ENCODE results near the gene TBL1Y.

The TBL1Y gene

GRCh38 chrY:6911253-6911881, 870 bp downstream of the TBL1Y start, which contains the start of gene AMELY:
TSS of gene AMELY (minus strand) at chrY:6911752. CDS start at chrY:6872608, 39,144 bp downstream.
- TF ChIP-seq PPARA (CRISPR knock-in tag; IDR thresholded peaks at IDR 0.05; ENCODE audit: borderline replicate concordance) (no peak), SNAI2 (CRISPR knock-in tag; IDR thresholded peaks at IDR 0.05) (no peak), ZFP30 (CRISPR knock-in tag; IDR thresholded peaks at IDR 0.05) (no peak), ZFP3 (CRISPR knock-in tag; IDR thresholded peaks at IDR 0.05) (no peak), PATZ1 (CRISPR knock-in tag; IDR thresholded peaks at IDR 0.05; ENCODE audit: borderline replicate concordance) (no peak)

GRCh38 chrY:6913362-6913761, 2.9 kb downstream of the TBL1Y start:
- ATAC-seq: no peak
- TF ChIP-seq CREB5 (CRISPR knock-in tag; IDR thresholded peaks at IDR 0.05; ENCODE audit: low read depth): no peak
- no peak for TF ChIP-seq ESRRG (CRISPR knock-in tag; IDR thresholded peaks at IDR 0.05)
- no peak for TF ChIP-seq ARNTL (CRISPR knock-in tag; IDR thresholded peaks at IDR 0.05; ENCODE audit: borderline replicate concordance, low read depth)
- TF ChIP-seq ZC3H10 (CRISPR knock-in tag; IDR thresholded peaks at IDR 0.05): no peak
- no peak for TF ChIP-seq POU6F1 (CRISPR knock-in tag; IDR thresholded peaks at IDR 0.05; ENCODE audit: borderline replicate concordance, low read depth)
- no peak for TF ChIP-seq PPARA (CRISPR knock-in tag; IDR thresholded peaks at IDR 0.05; ENCODE audit: borderline replicate concordance)
- no peak for TF ChIP-seq TOX (CRISPR knock-in tag; IDR thresholded peaks at IDR 0.05; ENCODE audit: borderline replicate concordance)
- no peak for TF ChIP-seq ISL1 (CRISPR knock-in tag; IDR thresholded peaks at IDR 0.05)
- no peak for TF ChIP-seq ZFP3 (CRISPR knock-in tag; IDR thresholded peaks at IDR 0.05)
- TF ChIP-seq RARB (CRISPR knock-in tag; IDR thresholded peaks at IDR 0.05): no peak
- TF ChIP-seq TCF4 (CRISPR knock-in tag; IDR thresholded peaks at IDR 0.05; ENCODE audit: borderline replicate concordance): no peak
- TF ChIP-seq OSR1 (CRISPR knock-in tag; IDR thresholded peaks at IDR 0.05): no peak

More at GRCh38 chrY:6911253-6911881, 870 bp downstream of the TBL1Y start, which contains the start of gene AMELY:
- no peak for ATAC-seq

- no peak for TF ChIP-seq OSR1 (CRISPR knock-in tag; IDR thresholded peaks at IDR 0.05)
- TF ChIP-seq BACH2 (CRISPR knock-in tag; IDR thresholded peaks at IDR 0.05; ENCODE audit: borderline replicate concordance): no peak
- no peak for TF ChIP-seq TOX (CRISPR knock-in tag; IDR thresholded peaks at IDR 0.05; ENCODE audit: borderline replicate concordance)
- no peak for TF ChIP-seq RARB (CRISPR knock-in tag; IDR thresholded peaks at IDR 0.05)
- TF ChIP-seq ARNTL (CRISPR knock-in tag; IDR thresholded peaks at IDR 0.05; ENCODE audit: borderline replicate concordance, low read depth): no peak
- TF ChIP-seq ISL1 (CRISPR knock-in tag; IDR thresholded peaks at IDR 0.05): no peak
- no peak for TF ChIP-seq TCF4 (CRISPR knock-in tag; IDR thresholded peaks at IDR 0.05; ENCODE audit: borderline replicate concordance)
- no peak for TF ChIP-seq ESRRG (CRISPR knock-in tag; IDR thresholded peaks at IDR 0.05)
- TF ChIP-seq ZFP30 (CRISPR knock-in tag; IDR thresholded peaks at IDR 0.05): no peak
- no peak for TF ChIP-seq CREB5 (CRISPR knock-in tag; IDR thresholded peaks at IDR 0.05; ENCODE audit: low read depth)
- TF ChIP-seq TSHZ2 (CRISPR knock-in tag; IDR thresholded peaks at IDR 0.05): no peak
- no peak for TF ChIP-seq GLIS3 (CRISPR knock-in tag; IDR thresholded peaks at IDR 0.05)
- TF ChIP-seq POU6F1 (CRISPR knock-in tag; IDR thresholded peaks at IDR 0.05; ENCODE audit: borderline replicate concordance, low read depth): no peak
- TF ChIP-seq ZFP3 (CRISPR knock-in tag; IDR thresholded peaks at IDR 0.05): no peak
- ATAC-seq: no peak
Observed at GRCh38 chrY:6921061-6921460, 10.6 kb downstream of the TBL1Y start.
